CD8-positive, alpha-beta memory T cell (primary cell): Measurements from ENCODE around the gene SLC46A3. TPM values are rescaled to one million over a fixed set of nuclear protein-coding genes. Genes with fewer than 3 reads are reported as not detected.
A peak's percentile ranks its signal among the peaks of the same experiment; 100 is the strongest.

Experiments used
- CTCF ChIA-PET: fragments of 350-600 bp; sonication (Branson Sonifier 250); formaldehyde crosslinking; loops from one replicate; lab custom pipeline; 2021; ENCODE audit warnings: antibody characterized with exemption; lab: Charles Lee
- POLR2A ChIA-PET: fragments of 350-600 bp; sonication (Branson Sonifier 250); formaldehyde crosslinking; loops from one replicate; lab custom pipeline; 2021; ENCODE audit warnings: antibody characterized with exemption; lab: Charles Lee
- DNase-seq, 5 donors: peaks; one replicate each; pipeline versions ENCODE4 v3.0.0 to v3.0.0-alpha.2; 2020 to 2022; ENCODE audit warnings: mixed read lengths in 1 of 5
- H3K27ac ChIP-seq: one replicate; pipeline ENCODE4 v1.7.0; 2013; ENCODE audit warnings: low read depth, mild to moderate bottlenecking, low read length, moderate library complexity
- H3K27me3 ChIP-seq: 2 replicates; pipeline ENCODE4 v1.7.0; 2013; ENCODE audit warnings: low read length, mild to moderate bottlenecking; ENCODE audit not compliant: insufficient read depth, poor library complexity, severe bottlenecking
- H3K36me3 ChIP-seq: 2 replicates; pipeline ENCODE4 v1.7.0; 2013; ENCODE audit warnings: mild to moderate bottlenecking, low read length, moderate library complexity; ENCODE audit not compliant: insufficient read depth
- H3K4me1 ChIP-seq: 2 replicates; pipeline ENCODE4 v1.7.0; 2013; ENCODE audit warnings: mild to moderate bottlenecking, low read length, moderate library complexity; ENCODE audit not compliant: insufficient read depth
- H3K4me3 ChIP-seq: 2 replicates; pipeline ENCODE4 v1.7.0; 2013; ENCODE audit warnings: mild to moderate bottlenecking, low read length
- H3K9me3 ChIP-seq: 2 replicates; pipeline ENCODE4 v1.7.0; 2013; ENCODE audit warnings: mild to moderate bottlenecking, low read length
- H3K27ac Mint-ChIP-seq, 8 donors: one replicate each; pipeline ENCODE4 v1.8.0; 2020 to 2021; ENCODE audit warnings: mixed read lengths in 8 of 8, mild to moderate bottlenecking in 6 of 8, inconsistent platforms in 3 of 8, moderate library complexity in 3 of 8
- H3K27me3 Mint-ChIP-seq, 2 donors: one replicate each; pipeline ENCODE4 v1.8.0; 2020 to 2021; ENCODE audit warnings: mixed read lengths in 2 of 2, mild to moderate bottlenecking in 1 of 2, moderate library complexity in 1 of 2
- H3K36me3 Mint-ChIP-seq, 3 donors: one replicate each; pipeline ENCODE4 v1.8.0; 2020 to 2021; ENCODE audit warnings: mixed read lengths in 3 of 3, inconsistent platforms in 1 of 3, mild to moderate bottlenecking in 1 of 3
- H3K4me1 Mint-ChIP-seq, 3 donors: one replicate each; pipeline ENCODE4 v1.8.0; 2020 to 2021; ENCODE audit warnings: mixed read lengths in 3 of 3, inconsistent platforms in 1 of 3, mild to moderate bottlenecking in 1 of 3
- H3K4me3 Mint-ChIP-seq, 7 donors: one replicate each; pipeline ENCODE4 v1.8.0; 2020 to 2021; ENCODE audit warnings: mixed read lengths in 7 of 7, mild to moderate bottlenecking in 6 of 7, moderate library complexity in 4 of 7, inconsistent platforms in 2 of 7
- H3K9me3 Mint-ChIP-seq, 5 donors: one replicate each; pipeline ENCODE4 v1.8.0; 2020 to 2022; ENCODE audit warnings: mixed read lengths in 5 of 5, mild to moderate bottlenecking in 3 of 5, moderate library complexity in 2 of 5, inconsistent platforms in 1 of 5
- polyA plus RNA-seq: library from polyadenylated mRNA; unstranded; fragments of 300-500 nt; fragmentation: Illumina TruSeq; gene quantifications from one replicate; pipeline ENCODE4 v1.2.3, GENCODE V29; 2021
- total RNA-seq, 2 experiments: library from RNA; stranded (reverse); gene quantifications; one replicate each; pipeline ENCODE4 v1.2.3, GENCODE V29; 2021

SLC46A3 gene
- total and polyA plus RNA-seq, 3 experiments from 2014 or later, result 4.9 to 24.9 (median 5.1) TPM

GRCh38 chr13:28725046-28725610 is 6.4 kb upstream of the SLC46A3 start:
- H3K4me3 ChIP-seq, result no peak overlapping the region
- H3K27ac Mint-ChIP-seq, result no peak overlapping the region
- no peaks in the 10 kb centered on the region for H3K36me3 Mint-ChIP-seq
- no peak overlapping the region for H3K27ac ChIP-seq
- no peaks in the 10 kb centered on the region for H3K9me3 ChIP-seq
- no peaks in the 10 kb centered on the region for H3K9me3 Mint-ChIP-seq
- H3K4me1 ChIP-seq, result no peaks in the 10 kb centered on the region
- POLR2A ChIA-PET, result no interaction called here
- no peak for DNase-seq
- H3K36me3 ChIP-seq, result no peaks in the 10 kb centered on the region
- CTCF ChIA-PET, result no interaction called here
- peaks cover 8 to 30% of the 10 kb centered on the region in 2 donors for H3K27me3 Mint-ChIP-seq
- no peaks in the 10 kb centered on the region for H3K4me1 Mint-ChIP-seq
- no peaks in the 10 kb centered on the region for H3K27me3 ChIP-seq
- H3K4me3 Mint-ChIP-seq, result no peak overlapping the region

GRCh38 chr13:28723806-28724205 is 5.0 kb upstream of the SLC46A3 start:
- ChIA-PET POLR2A (no interaction called here), CTCF (no interaction called here)
- Histone ChIP-seq H3K36me3 (no peaks in the 10 kb centered on the region), H3K9me3 (no peaks in the 10 kb centered on the region), H3K4me1 (peaks cover 7% of the 10 kb centered on the region), H3K27ac (no peak overlapping the region), H3K4me3 (no peak overlapping the region), H3K27me3 (no peaks in the 10 kb centered on the region)
- Mint-ChIP-seq H3K36me3 (peaks cover 0 to 6% (median 0%) of the 10 kb centered on the region in 3 donors), H3K4me3 (no peak overlapping the region), H3K9me3 (no peaks in the 10 kb centered on the region), H3K27me3 (peaks cover 7 to 26% of the 10 kb centered on the region in 2 donors), H3K4me1 (peaks cover 8 to 9% (median 9%) of the 10 kb centered on the region in 3 donors), H3K27ac (no peak overlapping the region)
- no peak for DNase-seq

GRCh38 chr13:28719227-28720055 is 671 bp upstream of the SLC46A3 start:
- H3K27me3 ChIP-seq, result no peaks in the 10 kb centered on the region
- no peaks in the 10 kb centered on the region for H3K9me3 Mint-ChIP-seq

GRCh38 chr13:28718196-28718542 is 601 bp downstream of the SLC46A3 start:
- peak overlapping the region; percentile 69 for H3K4me3 ChIP-seq
- H3K4me1 ChIP-seq, result peaks cover 25% of the 10 kb centered on the region
- peaks cover 0 to 3% of the 10 kb centered on the region in 2 donors for H3K27me3 Mint-ChIP-seq
- peak overlapping the region; percentile 89 to 97 (median 94) for H3K27ac Mint-ChIP-seq
- peaks cover 36 to 47% (median 38%) of the 10 kb centered on the region in 3 donors for H3K4me1 Mint-ChIP-seq
- CTCF ChIA-PET, result interaction anchor here (1.2 kb wide), 1 partner anchor 59 kb away, joined by 3 read pairs; the partner anchor contains the start of gene POMP
- peaks cover 0 to 24% (median 0%) of the 10 kb centered on the region in 3 donors for H3K36me3 Mint-ChIP-seq
- no peaks in the 10 kb centered on the region for H3K27me3 ChIP-seq
- H3K4me3 Mint-ChIP-seq, result peak overlapping the region; percentile 89 to 98 (median 95)
- no peaks in the 10 kb centered on the region for H3K9me3 Mint-ChIP-seq
- POLR2A ChIA-PET, result interaction anchor here (2.2 kb wide), 1 partner anchor 59 kb away, joined by 11 read pairs; the partner anchor contains the start of gene POMP
- no peaks in the 10 kb centered on the region for H3K36me3 ChIP-seq
- H3K9me3 ChIP-seq, result no peaks in the 10 kb centered on the region
- no peak for DNase-seq
- peak overlapping the region; percentile 72 for H3K27ac ChIP-seq

More at GRCh38 chr13:28719227-28720055, 671 bp upstream of the SLC46A3 start:
- Histone ChIP-seq H3K27ac (peak overlapping the region; percentile 72), H3K36me3 (no peaks in the 10 kb centered on the region), H3K9me3 (no peaks in the 10 kb centered on the region), H3K4me1 (peaks cover 25% of the 10 kb centered on the region), H3K4me3 (peak overlapping the region; percentile 69)
- Mint-ChIP-seq H3K36me3 (peaks cover 0 to 19% (median 0%) of the 10 kb centered on the region in 3 donors), H3K4me1 (peaks cover 36 to 44% (median 38%) of the 10 kb centered on the region in 3 donors), H3K4me3 (peak overlapping the region; percentile 89 to 98 (median 95)), H3K27ac (peak overlapping the region; percentile 89 to 98 (median 95)), H3K27me3 (peaks cover 3 to 4% of the 10 kb centered on the region in 2 donors)
- DNase-seq, result no peak
- POLR2A ChIA-PET, result interaction anchor here (2.2 kb wide), 1 partner anchor 60 kb away, joined by 11 read pairs; the partner anchor contains the start of gene POMP
- CTCF ChIA-PET, result no interaction called here

- Histone ChIP-seq H3K27ac (no peak overlapping the region), H3K4me1 (peaks cover 25% of the 10 kb centered on the region), H3K27me3 (no peaks in the 10 kb centered on the region), H3K4me3 (no peak overlapping the region), H3K36me3 (no peaks in the 10 kb centered on the region), H3K9me3 (no peaks in the 10 kb centered on the region)
- Mint-ChIP-seq H3K27ac (peak overlapping the region in 6 of 8 donors; percentile 29 to 93 (median 58)), H3K9me3 (no peaks in the 10 kb centered on the region), H3K27me3 (no peaks in the 10 kb centered on the region), H3K36me3 (peaks cover 4 to 33% (median 5%) of the 10 kb centered on the region in 3 donors), H3K4me3 (peak overlapping the region; percentile 58 to 96 (median 95)), H3K4me1 (peaks cover 36 to 49% (median 38%) of the 10 kb centered on the region in 3 donors)
- POLR2A ChIA-PET, result interaction anchor here (2.2 kb wide), 1 partner anchor 58 kb away, joined by 11 read pairs; the partner anchor contains the start of gene POMP
- CTCF ChIA-PET, result interaction anchor here (1.2 kb wide), 1 partner anchor 58 kb away, joined by 3 read pairs; the partner anchor contains the start of gene POMP
- DNase-seq, result no peak
Observed at GRCh38 chr13:28717170-28717569, 1.6 kb downstream of the SLC46A3 start.

GRCh38 chr13:28716511-28716910 is 2.3 kb downstream of the SLC46A3 start:
- Histone ChIP-seq H3K9me3 (no peaks in the 10 kb centered on the region), H3K4me1 (peaks cover 25% of the 10 kb centered on the region), H3K36me3 (peaks cover 3% of the 10 kb centered on the region), H3K4me3 (no peak overlapping the region), H3K27ac (no peak overlapping the region), H3K27me3 (no peaks in the 10 kb centered on the region)
- CTCF ChIA-PET, result no interaction called here
- peak overlapping the region in 5 of 8 donors; percentile 29 to 93 (median 78) for H3K27ac Mint-ChIP-seq
- H3K4me3 Mint-ChIP-seq, result peak overlapping the region in 6 of 7 donors; percentile 60 to 96 (median 92)
- H3K27me3 Mint-ChIP-seq, result no peaks in the 10 kb centered on the region
- peaks cover 36 to 49% (median 38%) of the 10 kb centered on the region in 3 donors for H3K4me1 Mint-ChIP-seq
- DNase-seq, result no peak
- no peaks in the 10 kb centered on the region for H3K9me3 Mint-ChIP-seq
- peaks cover 8 to 38% (median 8%) of the 10 kb centered on the region in 3 donors for H3K36me3 Mint-ChIP-seq
- POLR2A ChIA-PET, result no interaction called here

GRCh38 chr13:28714651-28715050 is 4.1 kb downstream of the SLC46A3 start:
- Mint-ChIP-seq H3K27me3 (no peaks in the 10 kb centered on the region), H3K4me3 (peak overlapping the region in 1 of 7 donors; percentile 24), H3K4me1 (peaks cover 35 to 48% (median 38%) of the 10 kb centered on the region in 3 donors), H3K9me3 (no peaks in the 10 kb centered on the region), H3K27ac (peak overlapping the region in 3 of 8 donors; percentile 47 to 77 (median 64)), H3K36me3 (peaks cover 10 to 53% (median 12%) of the 10 kb centered on the region in 3 donors)
- Histone ChIP-seq H3K9me3 (no peaks in the 10 kb centered on the region), H3K4me1 (peaks cover 25% of the 10 kb centered on the region), H3K27ac (no peak overlapping the region), H3K4me3 (no peak overlapping the region), H3K36me3 (peaks cover 5% of the 10 kb centered on the region), H3K27me3 (no peaks in the 10 kb centered on the region)
- POLR2A ChIA-PET, result no interaction called here
- DNase-seq, result no peak
- CTCF ChIA-PET, result no interaction called here
